IMR-90 (cell line): Measurements from ENCODE around the gene FAM3D. TPM values are rescaled to one million over a fixed set of nuclear protein-coding genes. Genes with fewer than 3 reads are reported as not detected.
A peak's percentile ranks its signal among the peaks of the same experiment; 100 is the strongest.

Experiments used
- ATAC-seq: fragments of 200-7000 bp; cut with Tn5 transposase; 2 replicates; pipeline ENCODE4 v1.9.1; 2020; ENCODE audit warnings: low read depth, mild to moderate bottlenecking, moderate library complexity
- BruUV-seq: library from RNA; stranded (reverse); fragments of 400-500 nt; replicated peaks from 2 replicates; lab custom pipeline; 2021; lab: Mats Ljungman, UMichigan
- CTCF ChIA-PET: fragments of 300-600 bp; formaldehyde crosslinking; extraction: SDS; loops from one replicate; lab custom pipeline; 2021; ENCODE audit warnings: antibody characterized with exemption; lab: Yijun Ruan, JAX
- POLR2A ChIA-PET: fragments of 300-600 bp; sonication (Branson Sonifier 250); formaldehyde crosslinking; loops from one replicate; lab custom pipeline; 2022; ENCODE audit warnings: antibody characterized with exemption; ENCODE audit not compliant: unreplicated experiment; lab: Charles Lee
- DNase-seq: peaks from one replicate; pipeline ENCODE4 v3.0.0; 2013
- H2AFZ ChIP-seq: replicated peaks from 2 replicates; pipeline ENCODE3; 2013; ENCODE audit warnings: low read length, mild to moderate bottlenecking; ENCODE audit not compliant: poor library complexity
- H2AK5ac ChIP-seq: 2 replicates; pipeline ENCODE4 v1.6.1; 2013; ENCODE audit warnings: low read depth, low read length, inconsistent platforms
- H2AK9ac ChIP-seq: replicated peaks from 2 replicates; pipeline ENCODE3; 2013; ENCODE audit warnings: mild to moderate bottlenecking, low read depth, low read length, moderate library complexity; ENCODE audit not compliant: poor library complexity
- H2BK120ac ChIP-seq: 2 replicates; pipeline ENCODE4 v1.6.1; 2013; ENCODE audit warnings: low read depth, low read length, inconsistent platforms
- H2BK15ac ChIP-seq: 3 replicates; pipeline ENCODE4 v1.6.1; 2013; ENCODE audit warnings: low read depth, low read length, inconsistent platforms
- H2BK20ac ChIP-seq: 2 replicates; pipeline ENCODE4 v1.6.1; 2013; ENCODE audit warnings: low read depth, mild to moderate bottlenecking, inconsistent platforms, low read length, moderate library complexity
- H2BK5ac ChIP-seq: 2 replicates; pipeline ENCODE4 v1.6.1; 2013; ENCODE audit warnings: mild to moderate bottlenecking, low read depth, low read length, inconsistent platforms; ENCODE audit not compliant: poor library complexity, severe bottlenecking
- H3K14ac ChIP-seq: replicated peaks from 2 replicates; pipeline ENCODE4 v1.6.1; 2013; ENCODE audit warnings: low read depth, low read length, inconsistent platforms
- H3K18ac ChIP-seq: 2 replicates; pipeline ENCODE4 v1.6.1; 2013; ENCODE audit warnings: low read depth, low read length, control low read depth
- H3K23ac ChIP-seq: 2 replicates; pipeline ENCODE4 v1.6.1; 2013; ENCODE audit warnings: low read depth, low read length, inconsistent platforms
- H3K27ac ChIP-seq: 2 replicates; pipeline ENCODE4 v1.5.1; 2013; ENCODE audit warnings: mild to moderate bottlenecking, control low read depth, low read length; ENCODE audit not compliant: insufficient read depth
- H3K27me3 ChIP-seq: 2 replicates; pipeline ENCODE4 v1.6.1; 2013; ENCODE audit warnings: low read length; ENCODE audit not compliant: control insufficient read depth, insufficient read depth
- H3K36me3 ChIP-seq: 2 replicates; pipeline ENCODE4 v1.6.1; 2013; ENCODE audit warnings: low read length, mixed read lengths; ENCODE audit not compliant: control insufficient read depth, insufficient read depth
- H3K4ac ChIP-seq: 2 replicates; pipeline ENCODE4 v1.6.1; 2013; ENCODE audit warnings: low read depth, low read length, inconsistent platforms
- H3K4me1 ChIP-seq: 2 replicates; pipeline ENCODE4 v1.6.1; 2013; ENCODE audit warnings: low read length, mixed read lengths; ENCODE audit not compliant: control insufficient read depth, insufficient read depth
- H3K4me2 ChIP-seq: 2 replicates; pipeline ENCODE4 v1.6.1; 2013; ENCODE audit warnings: low read depth, mild to moderate bottlenecking, control low read depth, low read length, moderate library complexity
- H3K4me3 ChIP-seq: 2 replicates; pipeline ENCODE4 v1.5.1; 2013; ENCODE audit warnings: low read depth, mild to moderate bottlenecking, control low read depth, low read length, moderate library complexity; ENCODE audit not compliant: insufficient read depth
- H3K56ac ChIP-seq: 2 replicates; pipeline ENCODE4 v1.6.1; 2013; ENCODE audit warnings: low read length, inconsistent platforms; ENCODE audit not compliant: insufficient read depth; ENCODE audit errors: extremely low read depth
- H3K79me1 ChIP-seq, 2 experiments: 2 replicates each; pipeline ENCODE4 v1.6.1; 2013; ENCODE audit warnings: low read length in 2 of 2, inconsistent platforms in 1 of 2, low read depth in 1 of 2
- H3K9ac ChIP-seq: 2 replicates; pipeline ENCODE4 v1.6.1; 2013; ENCODE audit warnings: low read depth, low read length, control low read depth
- H3K9me1 ChIP-seq: 2 replicates; pipeline ENCODE4 v1.6.1; 2013; ENCODE audit warnings: low read length, inconsistent platforms; ENCODE audit not compliant: insufficient read depth
- H3K9me3 ChIP-seq: 2 replicates; pipeline ENCODE4 v1.6.1; 2013; ENCODE audit warnings: low read length; ENCODE audit not compliant: control insufficient read depth, insufficient read depth
- H4K20me1 ChIP-seq: 2 replicates; pipeline ENCODE4 v1.6.1; 2013; ENCODE audit warnings: low read length, inconsistent platforms; ENCODE audit not compliant: insufficient read depth
- H4K5ac ChIP-seq: 2 replicates; pipeline ENCODE4 v1.6.1; 2013; ENCODE audit warnings: mild to moderate bottlenecking, low read depth, low read length, control low read depth
- H4K8ac ChIP-seq, 2 experiments: 2 replicates each; pipeline ENCODE4 v1.6.1; 2013; ENCODE audit warnings: low read depth in 2 of 2, low read length in 2 of 2, control low read depth in 1 of 2, inconsistent platforms in 1 of 2
- H4K91ac ChIP-seq: 2 replicates; pipeline ENCODE4 v1.6.1; 2013; ENCODE audit warnings: low read depth, low read length, inconsistent platforms; ENCODE audit not compliant: insufficient read depth
- CEBPB ChIP-seq: IDR thresholded peaks from 2 replicates; pipeline ENCODE4 v1.6.1; 2012; ENCODE audit warnings: low read depth, low read length, improper control_type of control experiment
- CHD1 ChIP-seq: IDR thresholded peaks from 2 replicates; pipeline ENCODE4 v1.6.1; 2012; ENCODE audit warnings: low read depth, low read length, improper control_type of control experiment
- FOS ChIP-seq: fragments of 150-350 bp; IDR thresholded peaks from 2 replicates; pipeline ENCODE4 v1.6.1; 2016; ENCODE audit warnings: low read depth, low read length
- MAFK ChIP-seq: IDR thresholded peaks from 2 replicates; pipeline ENCODE4 v1.6.1; 2012; ENCODE audit warnings: low read depth, low read length, improper control_type of control experiment
- MAZ ChIP-seq: IDR thresholded peaks from 2 replicates; pipeline ENCODE4 v1.6.1; 2012; ENCODE audit warnings: low read depth, mild to moderate bottlenecking, low read length, improper control_type of control experiment, moderate library complexity, borderline replicate concordance
- NFE2L2 ChIP-seq: fragments of 150-350 bp; IDR thresholded peaks from 2 replicates; pipeline ENCODE4 v1.6.1; 2016; ENCODE audit warnings: low read depth, mild to moderate bottlenecking, low read length
- RAD21 ChIP-seq: IDR thresholded peaks from 2 replicates; pipeline ENCODE4 v1.6.1; 2012; ENCODE audit warnings: low read length, improper control_type of control experiment
- RCOR1 ChIP-seq: IDR thresholded peaks from 2 replicates; pipeline ENCODE4 v1.6.1; 2012; ENCODE audit warnings: mild to moderate bottlenecking, low read length, improper control_type of control experiment; ENCODE audit not compliant: insufficient replicate concordance
- RFX5 ChIP-seq: IDR thresholded peaks from 2 replicates; pipeline ENCODE4 v1.8.0; 2012; ENCODE audit warnings: low read depth, mild to moderate bottlenecking, low read length, moderate library complexity
- SMC3 ChIP-seq: fragments of 150-350 bp; IDR thresholded peaks from 2 replicates; pipeline ENCODE4 v1.6.1; 2016; ENCODE audit warnings: low read depth, mild to moderate bottlenecking, antibody characterized with exemption, low read length, moderate library complexity
- WGBS, 2 experiments: methylation state at CpG; one replicate each; pipeline versions ENCODE4 v1.1.5 to v1.1.7; 2013; ENCODE audit warnings: missing lambda C conversion rate in 2 of 2; ENCODE audit not compliant: insufficient read length in 1 of 2; ENCODE audit errors: extremely low coverage in 2 of 2; 5-methylcytosine and 5-hydroxymethylcytosine counted together
- dilution Hi-C: fragments of 300-500 bp; cut with HindIII; formaldehyde crosslinking; loops from one replicate; pipeline ENCODE4 v1.14.3; 2018; ENCODE audit warnings: low sequenced_read_pairs; ENCODE audit not compliant: unreplicated experiment
- in situ Hi-C: fragments of 300-500 bp; cut with MboI; formaldehyde crosslinking; loops from 3 replicates; pipeline ENCODE4 v1.14.3; 2019; ENCODE audit warnings: low sequenced_read_pairs, inconsistent platforms, mixed read lengths
- intact Hi-C: fragments of 100-400 bp; cut with micrococcal nuclease; formaldehyde crosslinking; loops from 2 replicates; pipeline ENCODE4 v1.10.0; 2022
- polyA plus RNA-seq, 3 experiments: library from polyadenylated mRNA; depleted of rRNA; stranded (reverse); fragments of >200 nt; gene quantifications; 2 replicates each; pipeline ENCODE4 v1.2.3, GENCODE V29; 2012; ENCODE audit warnings: low replicate concordance in 1 of 3
- total RNA-seq: library from RNA; depleted of rRNA; stranded (reverse); fragments of >200 nt; gene quantifications from 2 replicates; pipeline ENCODE4 v1.2.3, GENCODE V29; 2012
- TF ChIP-seq, protein P1 (sequence below): fragments of 150-350 bp; IDR thresholded peaks from 2 replicates; pipeline ENCODE4 v1.6.1; 2017; ENCODE audit warnings: mild to moderate bottlenecking, antibody characterized with exemption, low read length, low read depth
- TF ChIP-seq, protein P2 (sequence below): fragments of 150-350 bp; IDR thresholded peaks from 2 replicates; pipeline ENCODE4 v1.6.1; 2016; ENCODE audit warnings: low read depth, mild to moderate bottlenecking, low read length, moderate library complexity, borderline replicate concordance
- TF ChIP-seq, protein P3 (sequence below): conservative IDR thresholded peaks from 2 replicates; pipeline ENCODE4 v1.5.1; 2012; ENCODE audit warnings: mild to moderate bottlenecking, low read depth, low read length, improper control_type of control experiment

FAM3D gene
- total and polyA plus RNA-seq, 2 of the 4 experiments (the other 2 are of a cell fraction): not detected

GRCh38 chr3:58657571-58658141, 8.9 kb downstream of the FAM3D start:
- dilution Hi-C loops (no loop called here), intact Hi-C loops (no loop called here), in situ Hi-C loops (no loop called here)
- Histone ChIP-seq H2AK5ac (no peak overlapping the region), H3K4me1 (no peaks in the 10 kb centered on the region), H2BK5ac (no peak overlapping the region), H2AFZ (peak overlapping the region; percentile 29), H3K9me3 (no peaks in the 10 kb centered on the region; the same call in 1 of the 2 replicates), H3K23ac (no peak overlapping the region), H4K5ac (no peak overlapping the region), H4K91ac (no peak overlapping the region), H3K18ac (no peak overlapping the region), H2BK20ac (no peak overlapping the region), H3K27ac (no peak overlapping the region), H4K20me1 (no peaks in the 10 kb centered on the region), H3K56ac (no peak overlapping the region), H3K27me3 (peaks cover 34% of the 10 kb centered on the region), H3K36me3 (no peaks in the 10 kb centered on the region), H3K79me1 (no peaks in the 10 kb centered on the region), H2AK9ac (no peak overlapping the region), H2BK15ac (no peak overlapping the region), H3K4me3 (no peak overlapping the region), H3K4me2 (no peak overlapping the region), H3K9me1 (no peaks in the 10 kb centered on the region; the same call in 1 of the 2 replicates), H4K8ac (no peak overlapping the region), H3K14ac (no peak overlapping the region), H3K4ac (no peak overlapping the region), H2BK120ac (no peak overlapping the region), H3K9ac (no peak overlapping the region)
- ChIA-PET POLR2A (no interaction called here), CTCF (no interaction called here)
- TF ChIP-seq NFE2L2 (no peak), FOS (no peak), RFX5 (no peak), SMC3 (no peak), CEBPB (no peak), MAFK (no peak), CHD1 (no peak), RAD21 (no peak), MAZ (no peak), RCOR1 (no peak)
- TF ChIP-seq, protein P1, sequence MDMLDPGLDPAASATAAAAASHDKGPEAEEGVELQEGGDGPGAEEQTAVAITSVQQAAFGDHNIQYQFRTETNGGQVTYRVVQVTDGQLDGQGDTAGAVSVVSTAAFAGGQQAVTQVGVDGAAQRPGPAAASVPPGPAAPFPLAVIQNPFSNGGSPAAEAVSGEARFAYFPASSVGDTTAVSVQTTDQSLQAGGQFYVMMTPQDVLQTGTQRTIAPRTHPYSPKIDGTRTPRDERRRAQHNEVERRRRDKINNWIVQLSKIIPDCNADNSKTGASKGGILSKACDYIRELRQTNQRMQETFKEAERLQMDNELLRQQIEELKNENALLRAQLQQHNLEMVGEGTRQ: no peak
- TF ChIP-seq, protein P2, sequence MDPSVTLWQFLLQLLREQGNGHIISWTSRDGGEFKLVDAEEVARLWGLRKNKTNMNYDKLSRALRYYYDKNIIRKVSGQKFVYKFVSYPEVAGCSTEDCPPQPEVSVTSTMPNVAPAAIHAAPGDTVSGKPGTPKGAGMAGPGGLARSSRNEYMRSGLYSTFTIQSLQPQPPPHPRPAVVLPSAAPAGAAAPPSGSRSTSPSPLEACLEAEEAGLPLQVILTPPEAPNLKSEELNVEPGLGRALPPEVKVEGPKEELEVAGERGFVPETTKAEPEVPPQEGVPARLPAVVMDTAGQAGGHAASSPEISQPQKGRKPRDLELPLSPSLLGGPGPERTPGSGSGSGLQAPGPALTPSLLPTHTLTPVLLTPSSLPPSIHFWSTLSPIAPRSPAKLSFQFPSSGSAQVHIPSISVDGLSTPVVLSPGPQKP: no peak
- TF ChIP-seq, protein P3, sequence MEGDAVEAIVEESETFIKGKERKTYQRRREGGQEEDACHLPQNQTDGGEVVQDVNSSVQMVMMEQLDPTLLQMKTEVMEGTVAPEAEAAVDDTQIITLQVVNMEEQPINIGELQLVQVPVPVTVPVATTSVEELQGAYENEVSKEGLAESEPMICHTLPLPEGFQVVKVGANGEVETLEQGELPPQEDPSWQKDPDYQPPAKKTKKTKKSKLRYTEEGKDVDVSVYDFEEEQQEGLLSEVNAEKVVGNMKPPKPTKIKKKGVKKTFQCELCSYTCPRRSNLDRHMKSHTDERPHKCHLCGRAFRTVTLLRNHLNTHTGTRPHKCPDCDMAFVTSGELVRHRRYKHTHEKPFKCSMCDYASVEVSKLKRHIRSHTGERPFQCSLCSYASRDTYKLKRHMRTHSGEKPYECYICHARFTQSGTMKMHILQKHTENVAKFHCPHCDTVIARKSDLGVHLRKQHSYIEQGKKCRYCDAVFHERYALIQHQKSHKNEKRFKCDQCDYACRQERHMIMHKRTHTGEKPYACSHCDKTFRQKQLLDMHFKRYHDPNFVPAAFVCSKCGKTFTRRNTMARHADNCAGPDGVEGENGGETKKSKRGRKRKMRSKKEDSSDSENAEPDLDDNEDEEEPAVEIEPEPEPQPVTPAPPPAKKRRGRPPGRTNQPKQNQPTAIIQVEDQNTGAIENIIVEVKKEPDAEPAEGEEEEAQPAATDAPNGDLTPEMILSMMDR: no peak
- no TSS peak for BruUV-seq
- WGBS, 2 experiments: no CpG with 5 or more reads among the region's 8 CpGs
- ATAC-seq: no peak
- no peak for DNase-seq
